Fibroblast of skin of scalp (primary cell): ENCODE results near the gene SURF4.
"Not testable (repeated sequence)": the region's sequence is repeated elsewhere in the genome, so short reads cannot be mapped to it uniquely, and the experiment has no call there.

Experiments
- DNase-seq: peaks from one replicate; pipeline ENCODE4 v3.0.0-alpha.2; 2013

SURF4 gene

DNA sequence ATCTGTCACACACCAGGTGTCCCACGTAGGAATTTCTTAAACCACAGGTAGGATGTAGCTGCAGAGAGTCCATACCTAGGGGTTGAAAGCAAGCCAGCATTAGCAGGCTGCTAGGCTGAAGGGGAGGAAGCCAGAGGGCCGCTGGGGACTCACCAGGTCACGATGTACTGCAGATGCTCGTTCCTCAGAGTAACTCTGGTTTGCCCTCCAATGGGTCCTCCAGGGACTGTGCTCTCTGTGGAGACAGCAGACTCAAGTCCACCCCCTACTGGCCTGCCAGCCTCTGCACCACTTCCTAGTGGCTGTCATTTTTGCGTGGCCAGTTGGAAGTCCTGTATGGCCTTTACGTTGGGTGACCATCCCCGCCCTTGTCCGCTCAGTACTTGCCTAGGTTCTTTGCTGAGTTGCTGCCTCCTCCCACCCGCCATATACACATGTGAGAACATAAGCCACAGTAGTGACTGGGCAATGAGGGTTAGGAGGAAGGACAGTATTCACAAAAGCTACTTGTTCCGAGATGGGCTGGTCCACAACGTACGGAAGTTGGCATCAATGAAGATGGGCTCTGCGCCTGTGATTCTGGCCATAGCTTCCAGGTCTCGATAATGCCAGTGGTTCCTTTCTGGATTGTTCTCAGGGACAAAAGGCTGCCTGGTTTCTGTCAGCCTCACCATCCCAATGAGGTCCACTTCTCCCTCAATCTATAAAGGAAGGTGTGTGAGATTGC is 23.8 kb downstream of the SURF4 start:
- DNase-seq = peak; percentile 70

DNA sequence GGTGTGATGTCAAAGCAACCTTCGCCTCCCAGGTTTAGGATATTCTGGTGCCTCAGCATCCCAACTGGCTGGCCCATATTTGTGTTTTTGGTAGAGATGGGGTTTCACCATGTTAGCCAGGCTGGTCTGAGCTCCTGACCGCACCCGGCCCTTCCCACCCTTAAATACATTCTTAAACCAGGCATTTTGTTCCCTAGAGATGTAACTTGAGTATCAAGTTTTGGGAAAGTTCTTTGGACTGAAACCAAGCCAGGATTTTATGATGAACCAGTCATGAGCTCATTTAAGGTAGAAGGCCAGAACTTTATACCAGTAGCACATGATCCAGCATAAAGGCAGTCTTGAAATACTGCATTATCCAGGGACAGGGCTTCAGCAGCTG is 24.3 kb downstream of the SURF4 start:
- DNase-seq = peak; percentile 33

DNA sequence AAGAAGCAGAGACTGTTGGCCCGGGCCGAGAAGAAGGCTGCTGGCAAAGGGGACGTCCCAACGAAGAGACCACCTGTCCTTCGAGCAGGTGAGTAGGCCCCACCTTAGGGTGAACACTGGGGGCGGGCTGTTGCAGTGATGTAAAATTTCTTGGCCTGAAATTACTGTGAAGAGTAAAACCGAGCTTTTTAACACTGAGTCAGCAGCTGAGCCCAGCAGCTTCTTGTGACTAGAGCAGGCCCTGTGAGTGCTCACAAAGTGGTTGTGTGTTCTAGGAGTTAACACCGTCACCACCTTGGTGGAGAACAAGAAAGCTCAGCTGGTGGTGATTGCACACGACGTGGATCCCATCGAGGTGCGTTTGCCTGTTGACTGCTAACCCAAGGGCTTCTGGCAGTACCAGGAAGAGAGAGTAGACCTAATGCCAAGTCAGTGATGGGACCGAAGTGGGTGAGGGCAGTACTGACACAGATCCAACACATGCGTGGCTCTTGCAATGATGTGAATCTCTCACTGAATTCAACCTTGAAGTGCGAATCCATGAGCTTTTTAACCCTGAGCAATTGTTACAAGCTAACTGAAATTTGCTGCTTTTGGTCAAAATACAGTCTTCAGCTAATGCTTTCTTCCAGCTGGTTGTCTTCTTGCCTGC is 25.8 kb downstream of the SURF4 start:
- DNase-seq = no peak

DNA sequence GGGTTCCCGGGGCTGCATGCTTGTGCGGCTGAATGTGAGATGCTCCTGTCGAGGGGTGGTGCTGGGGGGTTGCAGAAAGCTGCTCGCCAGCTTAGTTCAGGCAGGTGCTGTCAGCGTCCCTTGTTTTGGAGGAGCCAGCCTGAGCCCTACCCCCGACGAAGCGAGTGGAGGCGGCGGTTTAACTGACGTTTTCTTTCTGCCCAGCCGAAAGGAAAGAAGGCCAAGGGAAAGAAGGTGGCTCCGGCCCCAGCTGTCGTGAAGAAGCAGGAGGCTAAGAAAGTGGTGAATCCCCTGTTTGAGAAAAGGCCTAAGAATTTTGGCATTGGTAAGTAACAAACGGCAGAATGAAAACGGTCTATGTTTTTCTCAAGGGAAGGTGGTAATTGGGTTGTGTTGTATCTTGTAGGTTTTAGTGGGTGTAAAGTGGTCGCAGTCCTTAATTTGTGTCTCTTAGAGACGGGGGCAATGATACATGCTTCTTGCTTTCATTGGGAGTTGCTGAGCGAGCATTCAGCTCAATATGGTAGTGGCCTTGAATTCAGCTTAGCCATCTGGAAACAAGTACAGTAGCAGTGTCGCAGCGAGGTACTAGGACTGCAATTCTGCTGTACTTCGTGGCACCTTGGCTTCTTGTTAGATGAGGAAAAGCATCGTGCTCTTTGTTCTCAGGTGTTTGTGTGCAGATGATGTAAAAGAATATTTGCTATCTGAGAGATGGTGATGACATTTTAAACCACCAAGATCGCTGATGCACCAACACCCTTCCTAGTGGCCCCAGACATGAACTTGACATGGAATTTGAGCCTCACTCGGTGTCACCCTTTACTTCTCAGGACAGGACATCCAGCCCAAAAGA is 26.9 kb downstream of the SURF4 start:
- DNase-seq = no peak

DNA sequence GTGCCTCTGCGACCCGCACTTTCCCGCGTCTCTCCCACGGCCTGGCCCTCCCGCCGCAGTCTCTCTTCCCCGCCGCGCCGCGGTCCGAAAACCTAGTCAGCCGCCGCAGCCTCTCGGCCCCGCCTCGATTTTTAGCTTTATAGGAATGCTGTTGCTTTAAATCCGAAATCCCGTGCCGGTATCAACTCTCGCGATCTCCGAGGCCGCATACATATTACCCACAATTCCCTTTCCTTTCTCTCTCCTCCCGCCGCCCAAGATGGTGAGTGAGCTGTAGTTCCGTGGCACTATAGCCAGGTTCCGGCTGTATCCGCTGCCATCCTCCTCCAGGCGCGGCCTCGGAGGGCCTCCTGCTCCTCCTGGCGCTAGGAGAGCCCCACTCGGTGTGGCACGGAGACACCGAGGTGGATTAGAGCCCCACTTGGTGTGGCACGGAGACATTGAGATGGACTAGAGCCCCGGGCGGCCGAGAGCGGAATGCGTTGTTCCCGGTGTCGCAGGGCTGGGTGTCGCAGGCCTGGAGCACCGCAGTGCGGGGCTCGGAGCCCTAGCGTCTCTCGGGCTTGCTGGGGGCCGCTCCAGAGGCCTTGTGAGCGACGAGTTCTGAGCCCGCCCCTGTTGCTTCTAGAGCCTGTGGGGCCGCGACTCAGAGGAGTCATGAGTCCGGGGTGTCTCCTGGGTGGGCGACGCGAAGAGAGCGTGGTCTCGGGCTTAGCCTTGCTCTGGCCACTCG is 27.7 kb downstream of the SURF4 start, which contains the start of the genes MED22 and RPL7A:
TSS of gene MED22 (minus strand) at position 147 of the 733 bp plus-strand sequence. CDS start 1,469 bp downstream, outside the sequence.
TSS of gene RPL7A (plus strand) at position 234 of the 733 bp plus-strand sequence. CDS start at position 260, 26 bp downstream.
- peak; percentile 97 for DNase-seq

DNA sequence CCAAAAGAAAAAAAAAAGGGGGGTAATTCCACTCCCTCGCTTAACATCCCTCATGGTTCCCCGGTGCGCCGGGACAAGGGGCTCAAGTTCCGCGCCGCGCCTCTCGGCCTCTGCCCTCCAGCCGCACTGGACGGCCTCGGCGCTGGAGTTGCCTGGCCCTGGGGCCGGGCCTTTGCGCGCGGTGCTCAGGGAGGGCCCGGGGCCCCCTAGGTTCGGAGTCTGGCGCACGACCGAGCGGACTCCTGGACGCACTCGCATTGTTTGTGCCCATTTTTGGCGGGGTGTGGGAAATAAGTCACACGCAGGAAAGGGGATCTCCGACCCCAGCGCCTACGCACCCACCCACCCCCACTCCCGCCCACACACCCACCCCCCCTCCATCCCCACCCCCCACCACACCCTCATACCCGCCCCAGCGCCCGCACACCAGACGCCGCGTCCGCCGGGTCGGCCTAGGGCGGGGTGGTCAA is 28.3 kb downstream of the SURF4 start:
- peak; percentile 24 for DNase-seq

DNA sequence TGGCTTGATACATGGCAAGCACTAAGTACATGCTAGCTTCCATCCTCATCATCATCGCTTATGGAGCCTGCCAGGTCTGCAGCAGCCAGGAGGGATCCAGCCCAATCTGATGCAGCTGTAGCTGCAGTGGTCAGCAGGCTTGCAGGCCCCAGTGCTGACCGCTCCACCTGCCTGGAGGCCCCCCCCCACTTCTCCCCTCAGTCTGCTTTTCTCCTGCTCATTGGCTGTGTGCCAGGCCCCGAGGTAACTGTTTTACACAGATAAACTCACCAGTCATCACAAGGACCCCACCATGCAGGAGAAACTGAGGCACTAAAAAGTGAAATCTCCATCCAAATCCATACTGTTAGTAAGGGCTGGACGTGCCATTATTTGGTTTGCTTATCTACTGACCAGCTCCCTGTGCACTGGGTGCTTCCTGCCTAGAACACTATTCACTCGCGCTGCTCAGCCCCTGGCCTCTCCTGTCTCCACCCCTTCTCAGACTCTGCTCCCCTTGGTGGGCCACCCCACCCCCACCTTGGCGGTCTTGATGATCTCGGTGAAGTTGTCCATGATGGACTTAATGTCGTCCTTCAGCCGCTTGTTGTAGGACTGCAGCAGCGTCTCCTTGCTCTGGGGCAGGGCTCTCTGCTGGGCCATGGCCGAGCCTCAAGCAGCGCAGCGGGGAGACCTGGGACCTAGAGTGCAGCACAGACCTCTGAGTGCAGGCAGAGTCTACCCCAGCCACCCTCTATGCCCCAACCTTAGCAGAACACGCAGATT is 29.7 kb downstream of the SURF4 start:
- DNase-seq = no peak

DNA sequence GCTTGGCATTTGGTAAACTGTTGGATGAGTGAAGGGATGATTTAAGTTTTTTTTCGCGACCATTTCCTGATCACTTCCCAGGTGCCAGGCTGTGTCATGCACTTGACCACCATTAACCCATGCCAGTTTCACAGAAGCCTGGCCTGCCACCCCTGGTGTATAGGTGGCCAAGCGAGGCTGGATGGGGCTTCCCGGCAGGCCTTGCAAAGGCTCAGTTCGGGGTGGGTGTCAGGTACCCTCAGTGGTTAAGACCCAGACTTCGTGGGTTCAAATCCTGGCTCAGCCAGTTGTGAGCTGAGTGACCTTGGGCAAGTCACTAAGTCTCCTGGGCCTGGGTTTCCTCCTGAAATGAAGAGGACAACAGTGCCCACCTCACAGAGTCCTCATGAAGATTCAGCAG is 30.3 kb downstream of the SURF4 start:
- no peak for DNase-seq

DNA sequence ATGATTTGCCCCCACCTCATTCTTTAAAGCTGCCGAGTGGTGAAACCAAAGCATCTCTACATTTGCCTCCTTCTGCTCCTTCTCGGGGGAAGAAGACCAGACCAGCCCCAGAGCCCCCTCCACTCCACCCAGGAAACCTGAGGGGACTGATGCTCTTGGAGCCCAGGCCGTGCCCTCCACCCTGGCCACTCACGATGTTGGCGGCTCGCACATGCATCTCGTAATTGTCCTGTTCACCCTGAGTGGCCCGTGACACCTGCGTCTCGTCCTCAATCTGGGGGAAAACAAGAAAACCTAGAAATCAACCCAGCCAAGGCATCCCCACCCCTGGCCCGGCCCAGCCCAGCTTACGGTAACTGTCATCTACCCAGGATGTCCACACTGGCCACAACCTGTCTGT is 30.9 kb downstream of the SURF4 start:
- DNase-seq = no peak

DNA sequence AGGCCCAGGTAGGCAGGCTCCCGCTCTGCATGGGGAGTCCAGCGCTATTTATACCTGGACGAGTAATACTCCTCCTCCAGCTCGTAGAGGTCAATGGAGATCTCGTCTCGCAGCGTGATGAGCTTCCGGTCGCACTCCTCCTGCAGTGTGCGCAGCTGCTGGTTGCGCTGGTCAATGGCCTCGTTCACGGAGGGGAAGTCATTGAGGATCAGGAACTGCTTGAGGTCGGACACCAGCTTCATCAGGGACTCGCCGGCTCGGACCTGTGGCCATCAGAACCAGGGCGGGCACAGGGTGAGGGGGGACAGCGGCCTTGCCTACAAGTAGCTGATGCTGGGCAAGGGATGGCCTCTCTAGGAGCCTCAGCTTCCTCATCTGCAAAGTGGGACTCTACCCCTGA is 31.8 kb downstream of the SURF4 start:
- no peak for DNase-seq

DNA sequence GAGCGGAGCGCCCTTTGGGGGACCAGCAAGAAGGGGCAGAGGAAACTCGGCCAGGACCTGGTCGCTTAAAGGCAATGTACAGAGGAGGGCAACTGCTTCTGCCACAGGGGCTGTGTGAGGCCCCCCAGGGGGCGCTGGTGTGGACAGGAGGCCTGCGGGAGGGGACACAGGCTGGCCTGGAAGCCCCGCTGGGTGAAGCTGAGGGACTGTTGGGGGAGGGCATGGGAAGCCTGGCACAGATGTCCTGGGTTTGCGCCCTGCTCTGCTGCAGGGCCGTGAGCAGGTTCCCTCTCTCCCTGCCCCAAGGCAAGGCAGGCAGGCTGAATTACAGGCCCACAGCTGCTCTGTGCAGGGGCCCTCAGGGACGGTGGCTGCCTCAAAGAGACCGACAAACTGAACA is 33.3 kb downstream of the SURF4 start:
- DNase-seq = no peak

DNA sequence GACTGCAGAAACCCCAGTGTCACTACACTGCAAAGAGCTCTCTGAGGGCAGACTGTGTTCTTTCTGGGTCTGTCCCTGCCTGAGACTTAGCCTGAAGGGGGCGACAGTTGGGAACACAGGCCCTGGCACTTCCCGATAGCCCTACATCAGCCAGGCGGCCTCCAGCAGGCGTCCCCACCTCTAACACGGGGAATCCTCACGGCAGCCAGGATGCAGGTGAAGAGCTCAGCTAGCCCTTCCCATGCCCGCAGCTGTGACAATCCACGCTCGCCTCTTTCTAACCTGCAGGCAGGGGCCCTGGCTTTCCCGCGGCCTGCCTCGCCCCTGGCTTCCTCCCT is 33.8 kb downstream of the SURF4 start:
- no peak for DNase-seq

DNA sequence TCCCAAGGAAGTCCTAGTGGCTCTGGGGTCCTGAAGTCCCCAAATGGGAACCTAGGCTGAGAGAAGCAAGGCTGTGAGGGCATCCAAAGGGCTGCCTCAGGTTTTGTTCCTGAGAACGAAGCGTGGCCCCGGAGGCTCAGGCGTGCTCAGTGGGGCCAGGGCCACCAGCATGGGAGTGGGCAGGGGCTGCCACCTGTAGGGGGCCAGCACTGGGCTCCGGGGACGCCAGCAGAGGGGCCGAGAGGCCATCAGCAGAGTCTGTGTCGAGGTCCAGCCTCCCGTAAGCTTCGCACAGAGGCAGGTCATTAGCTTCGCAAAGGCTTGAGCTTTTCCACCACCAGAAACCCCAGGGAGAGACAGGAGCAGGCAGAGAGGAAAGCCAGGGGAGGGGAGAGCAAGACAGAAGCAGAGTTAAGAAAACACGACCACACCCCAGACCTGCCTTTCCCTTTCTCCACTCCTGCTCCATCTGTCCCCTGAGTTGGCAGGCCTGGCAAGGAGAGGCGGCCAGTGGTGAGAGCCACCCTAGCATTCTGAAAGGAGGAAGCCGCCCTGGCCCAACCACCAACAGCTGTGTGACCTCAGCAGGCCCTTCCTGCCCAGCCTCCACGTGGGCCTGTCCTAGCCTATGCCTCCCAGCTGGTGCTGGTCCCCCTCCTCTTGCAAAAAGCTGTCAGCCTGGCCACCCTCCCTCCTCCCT is 34.3 kb downstream of the SURF4 start:
- no peak for DNase-seq

DNA sequence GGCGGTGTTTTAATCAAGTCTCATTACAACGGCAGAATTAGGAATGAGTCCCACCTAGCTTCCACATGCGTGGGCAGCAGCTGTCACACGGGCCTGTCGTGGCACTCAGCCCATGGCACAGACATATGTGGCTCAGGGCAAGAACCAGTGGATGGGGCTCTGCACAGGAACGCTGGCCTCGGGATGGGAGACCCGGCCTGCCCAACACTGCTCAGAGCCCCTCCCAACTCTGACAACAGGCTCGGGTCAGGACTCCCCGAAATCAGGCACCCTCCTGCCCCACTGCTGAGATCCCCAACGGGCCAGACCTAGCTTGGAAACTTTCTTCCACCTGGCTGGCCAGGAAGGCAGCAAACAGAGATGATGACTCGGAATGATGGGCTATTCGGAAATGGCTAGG is 34.9 kb downstream of the SURF4 start:
- no peak for DNase-seq

DNA sequence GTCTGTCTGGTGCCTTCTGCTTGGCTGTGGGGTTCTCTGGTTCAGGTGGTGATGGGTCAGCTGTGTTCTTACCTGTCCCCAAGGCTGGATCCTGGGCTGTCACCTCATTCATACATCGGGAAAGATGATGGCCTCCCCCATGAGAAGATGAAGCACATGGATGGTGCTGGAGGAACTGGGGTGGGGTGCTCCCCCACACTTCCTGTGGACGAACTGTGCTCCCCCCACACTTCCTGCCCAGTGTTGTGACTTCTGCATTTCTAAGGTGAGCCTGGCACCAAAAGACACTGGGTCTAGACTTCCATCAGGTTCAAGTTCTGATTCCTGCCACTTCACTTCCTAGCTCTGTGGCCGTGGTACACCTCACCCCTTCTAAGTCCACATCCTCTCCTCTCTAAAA is 35.6 kb downstream of the SURF4 start:
- DNase-seq = no peak

DNA sequence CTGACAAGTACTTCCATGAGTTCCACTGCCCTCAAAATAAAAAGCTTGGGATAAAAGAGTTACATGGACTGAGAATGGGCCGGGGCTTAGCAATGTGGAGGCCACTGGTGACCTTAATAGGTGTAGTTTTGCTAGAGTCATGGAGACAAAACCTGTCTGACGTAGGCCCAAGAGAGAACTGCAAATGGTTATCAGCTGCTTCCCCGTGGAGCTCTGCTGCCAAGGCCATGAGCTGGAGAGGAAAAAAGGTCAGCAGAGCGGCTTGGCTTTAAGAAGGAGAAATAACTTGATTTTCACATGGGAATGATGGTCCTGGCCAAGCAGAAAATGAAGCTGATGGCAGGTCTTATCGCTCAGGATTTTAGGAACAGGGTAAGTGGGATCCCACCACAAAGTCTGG is 36.2 kb downstream of the SURF4 start:
- DNase-seq = no peak

DNA sequence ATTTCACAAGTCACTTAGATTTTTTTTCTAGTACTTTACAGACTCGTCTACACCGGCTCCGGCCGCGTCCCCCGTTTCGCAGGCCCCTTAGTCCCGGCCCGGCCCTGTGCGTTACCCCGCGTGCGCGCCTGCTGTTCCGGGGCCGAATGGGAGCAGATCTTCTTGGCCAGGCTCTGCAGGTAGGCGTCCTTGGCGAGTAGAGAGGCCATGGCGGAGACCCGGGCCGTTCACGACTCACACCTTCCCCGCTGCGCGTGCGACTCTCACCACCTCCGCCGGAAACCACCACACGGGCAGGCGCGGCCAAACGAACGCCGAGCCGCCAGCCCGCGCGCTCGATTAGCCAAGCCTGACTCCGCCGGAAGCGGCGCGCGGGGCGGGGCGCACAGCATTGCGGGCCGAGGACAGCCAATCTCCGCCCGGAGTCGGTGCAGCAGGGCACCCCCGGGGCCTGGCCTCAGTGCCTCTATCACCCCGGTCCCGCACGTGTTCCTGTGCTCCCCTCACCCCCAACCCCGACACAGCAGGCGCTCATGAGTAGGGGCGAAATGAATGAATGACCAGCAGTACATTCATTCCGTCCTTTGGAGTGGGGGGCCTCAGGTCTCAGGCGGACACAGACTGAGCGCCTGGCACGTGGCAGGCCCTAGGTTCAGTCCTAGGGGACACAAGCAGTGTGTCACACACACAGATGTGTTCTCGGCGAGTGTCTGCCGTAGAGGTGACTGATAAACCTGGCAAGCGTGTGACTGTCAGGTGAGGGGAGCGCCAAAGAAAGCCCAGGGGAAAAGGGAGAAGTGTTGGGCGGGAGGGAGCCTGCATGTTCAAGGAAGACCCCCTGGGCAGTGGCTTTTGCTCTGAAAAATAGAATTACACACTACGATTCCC is 39.7 kb downstream of the SURF4 start, which contains the start of gene SURF6:
TSS of gene SURF6 (minus strand) at position 265 of the 888 bp plus-strand sequence. CDS start at position 209, 56 bp downstream.
- peak; percentile 91 for DNase-seq

DNA sequence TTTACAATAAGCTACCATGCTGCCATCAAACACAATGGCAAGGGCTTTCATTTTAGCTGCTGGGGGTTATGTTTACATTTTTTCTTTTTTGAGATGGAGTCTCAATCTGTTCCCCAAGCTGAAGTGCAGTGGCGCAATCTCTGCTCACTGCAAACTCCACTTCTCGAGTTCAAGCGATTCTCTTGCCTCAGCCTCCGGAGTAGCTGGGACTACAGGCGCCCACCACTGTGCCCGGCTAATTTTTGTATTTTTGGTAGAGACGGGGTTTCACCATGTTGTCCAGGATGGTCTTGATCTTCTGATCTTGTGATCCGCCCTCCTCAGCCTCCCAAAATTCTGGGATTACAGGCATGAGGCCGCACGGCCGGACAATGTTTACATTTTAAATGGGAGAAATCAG is 41.0 kb downstream of the SURF4 start:
- DNase-seq = not testable (repeated sequence)

DNA sequence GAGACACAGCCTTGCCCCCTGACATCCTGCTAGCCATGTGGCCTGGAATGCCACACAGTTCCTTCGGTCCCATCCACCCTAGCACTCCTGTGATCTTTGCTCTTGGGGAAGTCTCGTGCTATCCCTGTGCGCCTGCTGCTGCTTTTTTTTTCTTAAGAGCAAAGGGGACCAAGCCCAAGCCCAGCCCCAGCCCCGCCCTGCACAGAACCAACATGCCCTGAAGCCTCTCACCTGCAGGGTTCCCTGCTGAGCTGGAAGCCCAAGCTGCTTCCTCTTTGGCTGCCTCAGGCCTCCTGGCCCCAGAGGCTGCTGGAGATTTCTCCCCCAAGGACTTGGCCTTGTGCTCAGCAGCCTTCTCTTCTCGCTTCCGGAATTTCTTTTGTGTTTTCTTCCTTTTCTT is 41.7 kb downstream of the SURF4 start:
- DNase-seq = no peak

DNA sequence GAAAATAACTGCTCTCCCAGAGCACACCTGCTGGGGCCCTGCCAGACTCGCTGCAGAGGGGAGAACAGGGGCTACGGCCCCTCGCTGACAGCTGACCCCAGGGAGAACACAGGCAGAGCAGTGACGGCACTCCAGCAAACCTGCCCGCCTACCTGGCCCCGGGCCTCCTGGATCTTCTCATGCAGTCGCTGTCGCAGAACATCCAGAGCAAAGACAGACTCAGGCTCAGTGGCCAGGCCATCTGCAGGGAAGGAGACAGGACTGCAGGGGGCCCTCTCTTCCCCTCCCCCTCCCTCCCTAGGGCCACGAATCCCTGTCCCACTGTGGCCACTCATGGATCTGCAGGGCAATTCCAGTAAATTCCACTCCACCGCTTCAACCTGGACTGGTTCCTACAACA is 42.3 kb downstream of the SURF4 start:
- DNase-seq = no peak
